OCI-LY7 (cell line): Measurements from ENCODE around the gene ACBD6. TPM values are rescaled to one million over a fixed set of nuclear protein-coding genes. Genes with fewer than 3 reads are reported as not detected.

Experiments
- BruUV-seq: library from RNA; stranded (reverse); fragments of 400-500 nt; replicated peaks from 2 replicates; lab custom pipeline; 2021; lab: Mats Ljungman, UMichigan
- CTCF ChIA-PET: fragments of 300-600 bp; sonication (Branson Sonifier 250); formaldehyde crosslinking; loops from one replicate; lab custom pipeline; 2022; ENCODE audit warnings: antibody characterized with exemption; ENCODE audit not compliant: unreplicated experiment; lab: Charles Lee
- POLR2A ChIA-PET: fragments of 300-600 bp; sonication (Branson Sonifier 250); formaldehyde crosslinking; loops from one replicate; lab custom pipeline; 2022; ENCODE audit warnings: antibody characterized with exemption; lab: Charles Lee
- DNase-seq: peaks from one replicate; pipeline ENCODE4 v3.0.0-alpha.2; 2015; ENCODE audit warnings: low spot score
- H2AFZ ChIP-seq: fragments of 200-600 bp; sonication (generic), shearing (Covaris generic); 2 replicates; pipeline ENCODE4 v1.6.1; 2014; ENCODE audit warnings: mild to moderate bottlenecking, antibody characterized with exemption, low read length, moderate library complexity
- H3K27ac ChIP-seq: fragments of 200-600 bp; sonication (generic); 2 replicates; pipeline ENCODE4 v1.5.1; 2014; ENCODE audit warnings: mixed run types, low read depth, mild to moderate bottlenecking, moderate library complexity, low read length, inconsistent platforms; ENCODE audit not compliant: poor library complexity, severe bottlenecking
- H3K36me3 ChIP-seq: fragments of 200-600 bp; sonication (generic); 2 replicates; pipeline ENCODE4 v1.6.1; 2014; ENCODE audit warnings: mild to moderate bottlenecking, antibody characterized with exemption, low read length, moderate library complexity, mixed read lengths; ENCODE audit not compliant: insufficient read depth
- H3K4me1 ChIP-seq: fragments of 200-600 bp; sonication (generic); 2 replicates; pipeline ENCODE4 v1.5.1; 2014; ENCODE audit warnings: mild to moderate bottlenecking, low read length; ENCODE audit not compliant: insufficient read depth, poor library complexity, severe bottlenecking
- H3K4me2 ChIP-seq: fragments of 200-600 bp; sonication (generic); 2 replicates; pipeline ENCODE4 v1.6.1; 2014; ENCODE audit warnings: mild to moderate bottlenecking, low read length
- H3K4me3 ChIP-seq: fragments of 200-600 bp; sonication (generic); 2 replicates; pipeline ENCODE4 v1.5.1; 2014; ENCODE audit warnings: mild to moderate bottlenecking, low read depth, low read length; ENCODE audit not compliant: poor library complexity, severe bottlenecking
- H3K79me2 ChIP-seq: fragments of 200-600 bp; sonication (generic); 2 replicates; pipeline ENCODE4 v1.6.1; 2016; ENCODE audit warnings: low read depth, mild to moderate bottlenecking, low read length, moderate library complexity, mixed read lengths; ENCODE audit not compliant: insufficient read depth
- H3K9me2 ChIP-seq: fragments of 200-600 bp; sonication (generic); 2 replicates; pipeline ENCODE4 v1.6.1; 2016; ENCODE audit warnings: mild to moderate bottlenecking, low read length, mixed read lengths; ENCODE audit not compliant: insufficient read depth
- H3K9me3 ChIP-seq: fragments of 200-600 bp; sonication (generic); 2 replicates; pipeline ENCODE4 v1.6.1; 2014; ENCODE audit warnings: mild to moderate bottlenecking, mixed run types, low read length, mixed read lengths
- H4K20me1 ChIP-seq: fragments of 200-600 bp; sonication (generic); 2 replicates; pipeline ENCODE4 v1.6.1; 2014; ENCODE audit warnings: mild to moderate bottlenecking, antibody characterized with exemption, low read length, moderate library complexity, mixed read lengths; ENCODE audit not compliant: insufficient read depth
- CTCF ChIP-seq: fragments of 200-600 bp; sonication (generic); conservative IDR thresholded peaks from 2 replicates; pipeline ENCODE4 v1.5.1; 2014; ENCODE audit warnings: mild to moderate bottlenecking, antibody characterized with exemption, low read length, moderate library complexity, mixed read lengths
- EZH2phosphoT487 ChIP-seq: fragments of 200-600 bp; sonication (generic); IDR thresholded peaks from 2 replicates; pipeline ENCODE4 v1.6.1; 2018; ENCODE audit warnings: low read depth, borderline replicate concordance, mild to moderate bottlenecking, mixed run types, antibody characterized with exemption, low read length, moderate library complexity, mixed read lengths
- intact Hi-C: fragments of 100-400 bp; cut with micrococcal nuclease; formaldehyde crosslinking; loops from one replicate; pipeline ENCODE4 v1.10.0; 2022; ENCODE audit not compliant: unreplicated experiment
- total RNA-seq, 2 experiments: library from RNA; depleted of rRNA in 1 of 2; stranded (reverse); fragments of >200 nt in 1 of 2; shearing (Covaris generic) in 1 of 2; gene quantifications; 2 replicates each; pipeline ENCODE4 v1.2.3, GENCODE V29; 2014 to 2022

ACBD6 gene
- total RNA-seq, 2 experiments from 2014 or later, result 61.2 to 78.4 TPM

- DNase-seq, result no peak
- Histone ChIP-seq H3K4me2 (peak overlapping the region; percentile 73), H3K79me2 (peaks cover 64% of the 10 kb centered on the region), H3K9me2 (no peaks in the 10 kb centered on the region), H3K36me3 (peaks cover 45% of the 10 kb centered on the region), H2AFZ (no peak overlapping the region), H3K4me1 (peaks cover 29% of the 10 kb centered on the region), H3K4me3 (peak overlapping the region; percentile 87), H3K9me3 (no peaks in the 10 kb centered on the region), H3K27ac (no peak overlapping the region), H4K20me1 (peaks cover 5% of the 10 kb centered on the region; the same call in 1 of the 2 replicates)
- POLR2A ChIA-PET, result interaction anchor here (0.6 to 1.6 kb wide), 11 partner anchors 8 to 1858 kb away, joined by 3 to 9 read pairs (median 5); partner anchors contain the start of gene QSOX1
- TF ChIP-seq EZH2phosphoT487, result no peak
- CTCF ChIA-PET, result no interaction called here
- intact Hi-C loops, result loop anchor here (5.0 kb wide), 1 partner anchor 618 kb away; the partner anchor contains the start of gene TOR1AIP1
- TSS peak; percentile 54 for BruUV-seq
Observed at GRCh38 chr1:180500689-180501088, 1.7 kb downstream of the ACBD6 start.

- peaks cover 78% of the 10 kb centered on the region for H3K79me2 ChIP-seq
- CTCF ChIA-PET, result no interaction called here
- DNase-seq, result no peak
- peaks cover 27% of the 10 kb centered on the region for H3K4me1 ChIP-seq
- H3K4me2 ChIP-seq, result no peak overlapping the region; the same call in 1 of the 2 replicates
- intact Hi-C loops, result no loop called here
- no peak for TF ChIP-seq EZH2phosphoT487
- TF ChIP-seq CTCF, result no peak
- BruUV-seq, result no TSS peak
- H3K27ac ChIP-seq, result no peak overlapping the region
- H3K4me3 ChIP-seq, result no peak overlapping the region
- no peak overlapping the region for H2AFZ ChIP-seq
- H3K36me3 ChIP-seq, result peaks cover 64% of the 10 kb centered on the region
- peaks cover 8% of the 10 kb centered on the region; the same call in 1 of the 2 replicates for H4K20me1 ChIP-seq
- no peaks in the 10 kb centered on the region for H3K9me2 ChIP-seq
- H3K9me3 ChIP-seq, result no peaks in the 10 kb centered on the region
- POLR2A ChIA-PET, result interaction anchor here (0.7 to 1.5 kb wide), 4 partner anchors 111 to 535 kb away, joined by 3 to 4 read pairs (median 3); no protein-coding TSS in a partner anchor
Observed at GRCh38 chr1:180498594-180498993, 3.8 kb downstream of the ACBD6 start.

- ChIA-PET POLR2A (no interaction called here), CTCF (no interaction called here)
- no peak for TF ChIP-seq EZH2phosphoT487
- no peak for TF ChIP-seq CTCF
- DNase-seq, result no peak
- Histone ChIP-seq H3K27ac (no peak overlapping the region), H3K79me2 (peaks cover 78% of the 10 kb centered on the region), H2AFZ (no peak overlapping the region), H3K4me1 (peaks cover 22% of the 10 kb centered on the region), H3K4me3 (no peak overlapping the region), H3K4me2 (no peak overlapping the region), H3K9me3 (no peaks in the 10 kb centered on the region), H4K20me1 (peaks cover 8% of the 10 kb centered on the region; the same call in 1 of the 2 replicates), H3K9me2 (no peaks in the 10 kb centered on the region), H3K36me3 (peaks cover 69% of the 10 kb centered on the region)
- BruUV-seq, result no TSS peak
- intact Hi-C loops, result no loop called here
Observed at GRCh38 chr1:180497826-180498225, 4.6 kb downstream of the ACBD6 start.
